Measurements from ENCODE around the gene TCP11.

TCP11 gene

GRCh38 chr6:35181308-35181932 is 40.3 kb upstream of the TCP11 start:
- no peaks in the 10 kb centered on the region for H3K36me3 ChIP-seq (ENCODE audit: control insufficient read depth, low read length)
- H3F3A ChIP-seq (ENCODE audit: control insufficient read depth, insufficient read depth) = no peaks in the 10 kb centered on the region
- no peak overlapping the region for H3K4me2 ChIP-seq (ENCODE audit: low read length)
- no peaks in the 10 kb centered on the region for H3K9me3 ChIP-seq (ENCODE audit: control insufficient read depth, insufficient read depth, low read length)
- H3K9me2 ChIP-seq (replicated peaks; ENCODE audit: control insufficient read depth, low read length) = no peaks in the 10 kb centered on the region
- no peak for TF ChIP-seq EZH2phosphoT487 (IDR thresholded peaks at IDR 0.05; ENCODE audit: borderline replicate concordance, low read length)
- TF ChIP-seq CTCF (IDR thresholded peaks at IDR 0.05; ENCODE audit: low read depth, low read length, poor library complexity, severe bottlenecking) = no peak
- H3K4me1 ChIP-seq (ENCODE audit: control insufficient read depth, low read length) = no peaks in the 10 kb centered on the region
- peaks cover 15% of the 10 kb centered on the region; the same call in 1 of the 2 replicates for H3K27me3 ChIP-seq (ENCODE audit: control insufficient read depth, low read length)
- no peaks in the 10 kb centered on the region for H3K79me2 ChIP-seq (ENCODE audit: control insufficient read depth, low read length)
- H3K4me3 ChIP-seq (ENCODE audit: low read length) = no peak overlapping the region
- H3K27ac ChIP-seq (ENCODE audit: low read depth, low read length) = no peak overlapping the region
- H4K20me1 ChIP-seq (ENCODE audit: control insufficient read depth, insufficient read depth, low read depth, low read length) = no peaks in the 10 kb centered on the region

DNA sequence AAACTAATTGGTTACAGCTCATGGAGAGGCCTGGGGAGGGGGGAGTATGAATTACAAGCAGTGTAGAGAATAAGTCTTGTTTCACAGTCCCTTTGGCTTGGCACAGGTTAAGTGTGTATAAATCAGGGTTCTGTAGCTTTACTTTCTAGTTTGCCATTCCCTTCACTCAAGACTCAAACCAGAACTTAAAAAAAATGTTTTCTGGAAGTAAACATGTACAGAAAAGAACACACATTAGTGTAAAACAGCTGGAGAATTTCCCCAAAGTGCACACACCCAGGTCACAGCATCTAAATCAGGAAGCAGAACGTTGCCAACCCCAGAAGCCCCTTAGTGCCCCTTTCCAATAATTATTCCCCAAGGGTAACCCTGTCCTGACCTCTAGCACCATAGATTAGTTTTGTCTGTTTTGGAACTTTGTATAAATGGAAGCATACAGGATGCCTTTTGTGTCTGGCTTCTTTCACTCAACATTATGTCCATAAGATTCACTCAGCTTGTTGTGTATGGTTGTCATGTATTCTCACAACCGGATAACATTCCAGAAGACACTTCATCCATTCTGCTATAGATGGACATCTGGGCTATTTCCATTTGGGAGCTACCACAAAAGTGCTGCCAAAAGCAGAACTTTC is 38.9 kb upstream of the TCP11 start:
- Histone ChIP-seq H3K79me2 (ENCODE audit: control insufficient read depth, low read length) (no peaks in the 10 kb centered on the region), H3K36me3 (ENCODE audit: control insufficient read depth, low read length) (no peaks in the 10 kb centered on the region), H3K9me3 (ENCODE audit: control insufficient read depth, insufficient read depth, low read length) (no peaks in the 10 kb centered on the region), H3K4me3 (ENCODE audit: low read length) (no peak overlapping the region), H3K4me1 (ENCODE audit: control insufficient read depth, low read length) (no peaks in the 10 kb centered on the region), H3K27ac (ENCODE audit: low read depth, low read length) (no peak overlapping the region), H3K4me2 (ENCODE audit: low read length) (no peak overlapping the region), H3K27me3 (ENCODE audit: control insufficient read depth, low read length) (peaks cover 8% of the 10 kb centered on the region; the same call in 1 of the 2 replicates), H4K20me1 (ENCODE audit: control insufficient read depth, insufficient read depth, low read depth, low read length) (no peaks in the 10 kb centered on the region), H3F3A (ENCODE audit: control insufficient read depth, insufficient read depth) (no peaks in the 10 kb centered on the region), H3K9me2 (replicated peaks; ENCODE audit: control insufficient read depth, low read length) (no peaks in the 10 kb centered on the region)
- no peak for TF ChIP-seq EZH2phosphoT487 (IDR thresholded peaks at IDR 0.05; ENCODE audit: borderline replicate concordance, low read length)

GRCh38 chr6:35178932-35179832 is 38.0 kb upstream of the TCP11 start:
- no peak overlapping the region for H3K27ac ChIP-seq (ENCODE audit: low read depth, low read length)
- TF ChIP-seq CTCF (IDR thresholded peaks at IDR 0.05; ENCODE audit: low read depth, low read length, poor library complexity, severe bottlenecking) (no peak), EZH2phosphoT487 (IDR thresholded peaks at IDR 0.05; ENCODE audit: borderline replicate concordance, low read length) (no peak)
- no peaks in the 10 kb centered on the region for H3K9me3 ChIP-seq (ENCODE audit: control insufficient read depth, insufficient read depth, low read length)
- H3K4me2 ChIP-seq (ENCODE audit: low read length) = no peak overlapping the region
- no peaks in the 10 kb centered on the region for H3K9me2 ChIP-seq (replicated peaks; ENCODE audit: control insufficient read depth, low read length)
- H3K36me3 ChIP-seq (ENCODE audit: control insufficient read depth, low read length) = no peaks in the 10 kb centered on the region
- no peaks in the 10 kb centered on the region for H3K4me1 ChIP-seq (ENCODE audit: control insufficient read depth, low read length)
- H3K4me3 ChIP-seq (ENCODE audit: low read length) = no peak overlapping the region
- H3F3A ChIP-seq (ENCODE audit: control insufficient read depth, insufficient read depth) = no peaks in the 10 kb centered on the region
- 0 out of 2 replicates have a peak, but pooled peaks cover 3% of the 10 kb centered on the region for H3K27me3 ChIP-seq (ENCODE audit: control insufficient read depth, low read length)
- H4K20me1 ChIP-seq (ENCODE audit: control insufficient read depth, insufficient read depth, low read depth, low read length) = no peaks in the 10 kb centered on the region
- H3K79me2 ChIP-seq (ENCODE audit: control insufficient read depth, low read length) = no peaks in the 10 kb centered on the region

All from DOHH2 (cell line).